DMS 273 (cell line): ENCODE results near the gene RPL37.
"Not testable (repeated sequence)": the region's sequence is repeated elsewhere in the genome, so short reads cannot be mapped to it uniquely, and the experiment has no call there.

Source experiments
- DNase-seq: peaks from one replicate; lab custom pipeline; 2025; ENCODE audit not compliant: unreplicated experiment; lab: John Stamatoyannopoulos, UW

Gene RPL37

DNA sequence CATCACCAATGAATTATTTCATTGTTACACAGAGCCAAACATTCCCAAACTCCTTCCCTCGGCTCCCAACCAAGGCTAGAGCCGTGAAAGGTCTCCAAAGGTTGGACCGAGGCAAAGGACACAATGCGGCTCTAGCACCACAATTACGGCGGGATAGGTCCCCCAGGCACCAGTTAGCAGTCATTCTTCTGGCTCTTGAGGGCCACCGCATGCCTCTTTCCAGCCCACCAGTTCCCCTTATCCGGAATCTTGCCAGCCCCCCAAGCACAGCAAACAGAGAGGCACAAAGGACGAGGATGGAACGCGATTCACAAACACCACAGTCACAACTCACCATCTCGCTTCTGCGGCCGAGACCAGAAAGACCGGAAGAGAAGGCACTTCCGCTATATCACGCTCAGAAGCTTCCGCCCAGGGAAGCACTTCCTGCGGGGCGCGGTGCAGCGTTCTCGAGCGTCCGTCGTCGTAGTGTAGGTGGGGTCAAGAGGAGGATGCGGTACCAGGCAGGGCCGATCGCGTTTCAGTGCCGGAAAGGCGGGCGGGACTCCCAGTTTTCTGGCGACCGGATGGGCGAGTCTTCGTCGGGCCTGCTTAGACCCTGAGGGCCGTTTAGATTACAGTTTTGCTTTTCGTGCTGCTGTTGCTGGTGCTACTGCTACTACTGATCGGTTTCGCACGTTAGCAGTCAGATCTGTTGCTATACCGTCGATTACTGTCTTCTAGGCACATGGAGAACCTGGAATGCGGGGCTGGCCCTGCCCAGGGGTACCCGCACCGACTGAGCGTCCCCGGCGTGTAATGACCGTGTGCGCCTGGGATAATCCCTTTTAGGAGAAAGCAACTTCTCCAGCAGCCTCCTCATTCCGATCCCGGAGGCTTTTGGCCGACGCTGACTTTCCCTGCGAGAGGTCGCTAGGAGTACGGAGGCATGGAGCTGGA lies at the start of gene RPL37:
Gene RPL37, minus strand, starts transcription at position 374 of the 939 bp plus-strand sequence. Its CDS starts 37 bp downstream, at position 337.
- peak; percentile 99 for DNase-seq

GRCh38 chr5:40883051-40883450 lies 48.0 kb upstream of the RPL37 start:
- not testable (repeated sequence) for DNase-seq

GRCh38 chr5:40882291-40882690 lies 47.3 kb upstream of the RPL37 start:
- DNase-seq = no peak

- peak; percentile 41 for DNase-seq
Measured at GRCh38 chr5:40879163-40879942, 44.3 kb upstream of the RPL37 start.

GRCh38 chr5:40877371-40877988 lies 42.5 kb upstream of the RPL37 start:
- no peak for DNase-seq

- DNase-seq = no peak
Measured at GRCh38 chr5:40875958-40876357, 40.9 kb upstream of the RPL37 start.

GRCh38 chr5:40873286-40873880 lies 38.4 kb upstream of the RPL37 start:
- DNase-seq = no peak

GRCh38 chr5:40872253-40872652 lies 37.2 kb upstream of the RPL37 start:
- not testable (repeated sequence) for DNase-seq

DNA sequence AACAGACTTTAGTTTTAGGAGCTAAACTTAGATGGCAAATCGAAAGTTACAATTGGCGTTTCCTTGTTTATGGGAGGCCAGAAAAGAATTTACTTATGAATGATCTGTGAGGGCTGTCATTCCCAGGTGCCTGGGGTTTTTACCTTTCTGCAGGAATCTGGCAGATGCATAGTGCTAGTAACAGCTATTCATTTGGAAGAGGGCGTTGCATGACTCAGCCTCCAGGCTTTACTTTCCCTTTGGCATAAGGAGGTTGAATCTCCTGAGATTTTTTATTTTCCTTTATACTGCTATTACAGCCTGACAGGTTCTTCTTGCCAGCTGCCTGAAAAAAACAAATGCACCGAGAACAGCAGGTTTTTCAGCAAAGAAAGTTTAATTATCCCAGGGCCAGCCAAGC lies 36.2 kb upstream of the RPL37 start:
- peak; percentile 6 for DNase-seq

DNA sequence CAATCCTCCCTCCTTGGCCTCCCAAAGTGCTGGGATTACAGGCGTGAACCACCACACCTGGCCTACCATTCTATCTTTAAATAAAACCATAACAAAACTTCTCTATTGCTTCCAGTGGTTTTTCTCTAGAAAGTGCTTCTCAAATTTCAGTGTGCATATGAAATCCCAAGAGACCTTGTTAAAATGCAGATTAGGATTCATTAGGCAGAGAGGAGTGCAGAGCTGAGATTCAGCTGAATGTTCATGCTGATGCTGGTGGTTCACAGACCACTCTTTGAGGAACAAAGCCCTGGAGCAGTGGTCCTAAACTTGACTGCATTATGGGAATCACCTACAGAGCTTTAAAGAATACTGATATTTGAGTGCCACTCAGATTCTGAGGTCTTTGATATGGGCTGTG lies 34.4 kb upstream of the RPL37 start:
- peak; percentile 41 for DNase-seq

DNA sequence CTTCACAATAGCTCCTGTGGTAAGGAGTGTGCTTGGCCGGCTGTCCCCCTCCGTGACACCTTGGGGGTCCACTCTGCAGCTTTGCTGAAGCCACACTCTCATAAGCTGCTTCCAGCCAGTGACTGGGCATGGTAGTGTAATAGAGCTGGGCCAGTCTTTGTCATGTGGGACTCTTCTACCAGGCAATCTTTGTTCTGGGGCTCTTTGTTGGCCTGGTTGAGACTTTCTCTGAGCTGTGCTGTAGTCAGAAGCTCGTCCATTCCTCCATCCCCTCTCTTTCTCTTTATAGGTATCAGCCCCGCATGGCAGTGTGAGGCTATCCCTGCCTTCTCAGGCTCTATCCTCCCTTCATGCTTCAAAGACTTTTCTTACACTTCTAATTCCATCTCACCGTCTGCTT lies 31.8 kb upstream of the RPL37 start:
- DNase-seq = no peak

DNA sequence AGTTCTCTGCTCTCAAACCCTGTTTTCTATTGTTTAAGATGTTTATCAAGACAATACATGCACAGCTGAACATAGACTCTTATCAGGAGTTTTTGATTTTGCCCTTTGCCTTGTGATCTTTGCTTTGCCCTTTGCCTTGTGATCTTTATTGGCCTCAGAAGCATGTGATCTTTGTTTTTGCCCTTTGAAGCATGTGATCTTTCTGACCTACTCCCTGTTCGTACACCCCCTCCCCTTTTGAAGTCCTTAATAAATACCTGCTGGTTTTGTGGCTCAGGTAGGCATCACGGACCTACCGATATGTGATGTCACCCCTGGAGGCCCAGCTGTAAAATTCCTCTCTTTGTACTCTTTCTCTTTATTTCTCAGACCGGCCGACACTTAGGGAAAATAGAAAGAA lies 30.0 kb upstream of the RPL37 start:
- not testable (repeated sequence) for DNase-seq

DNA sequence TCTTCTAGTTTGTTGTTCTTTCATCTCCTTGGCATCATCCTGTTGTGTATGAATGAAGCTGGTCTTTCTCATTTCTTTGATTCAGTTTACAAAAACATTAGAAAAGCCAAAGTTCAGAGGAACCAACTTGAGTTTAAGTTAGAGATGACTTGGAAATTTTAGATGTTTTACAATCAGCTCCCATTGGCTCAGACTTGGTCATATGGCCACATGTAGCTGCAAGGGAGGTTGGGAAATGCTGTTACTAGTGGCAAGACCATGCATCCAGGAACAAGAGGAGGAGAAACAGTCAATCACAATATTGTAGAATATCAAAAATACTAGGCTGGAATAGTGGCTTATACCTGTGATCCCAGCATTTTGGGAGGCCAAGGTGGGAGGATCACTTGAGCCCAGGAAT lies 25.7 kb upstream of the RPL37 start:
- no peak for DNase-seq

DNA sequence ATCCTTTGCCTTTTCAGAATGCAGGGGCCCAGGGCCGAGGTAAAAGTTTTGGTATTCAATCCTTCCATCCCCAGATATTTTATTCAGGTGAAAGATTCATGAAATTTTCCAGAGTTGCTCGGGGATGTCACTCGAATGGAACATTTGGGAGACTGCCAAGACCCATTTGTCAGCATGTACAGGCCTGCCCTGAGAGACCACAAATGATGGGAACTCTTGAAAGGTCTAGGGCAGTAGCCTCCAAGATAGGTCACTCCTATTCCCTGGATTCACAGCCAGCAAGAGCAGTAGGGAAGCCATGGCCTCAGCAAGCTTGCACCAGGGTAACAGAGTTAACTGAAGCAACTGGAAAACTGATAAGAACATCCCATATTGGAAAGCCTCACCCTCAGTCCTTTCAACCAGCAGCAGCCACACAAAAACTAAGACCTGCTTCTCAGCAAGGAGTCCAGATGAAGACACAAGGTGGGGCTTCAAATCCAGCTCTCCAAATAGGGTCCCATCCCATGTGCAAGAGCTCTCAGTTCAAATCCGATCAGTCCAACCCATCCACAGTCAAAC lies 18.7 kb upstream of the RPL37 start:
- peak; percentile 22 for DNase-seq

DNA sequence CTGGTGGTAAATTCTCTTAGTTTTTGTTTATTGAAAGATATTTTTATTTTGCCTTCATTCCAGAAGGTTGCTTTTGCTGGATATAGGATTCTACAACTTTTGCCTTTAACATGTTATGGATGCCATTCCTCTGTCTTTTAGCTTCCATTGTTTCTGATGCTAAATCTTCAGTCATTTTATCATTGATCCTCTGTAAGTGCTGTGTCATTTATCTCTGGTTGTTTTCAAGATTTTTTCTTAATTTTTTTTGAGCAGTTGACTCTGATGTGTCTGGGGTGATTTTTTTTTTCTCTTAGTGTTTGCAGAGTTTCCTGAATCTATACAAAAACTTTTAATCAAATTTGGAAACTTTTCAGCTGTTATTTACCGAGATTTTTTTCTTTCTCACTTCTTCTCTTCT lies 12.5 kb upstream of the RPL37 start:
- no peak for DNase-seq

DNA sequence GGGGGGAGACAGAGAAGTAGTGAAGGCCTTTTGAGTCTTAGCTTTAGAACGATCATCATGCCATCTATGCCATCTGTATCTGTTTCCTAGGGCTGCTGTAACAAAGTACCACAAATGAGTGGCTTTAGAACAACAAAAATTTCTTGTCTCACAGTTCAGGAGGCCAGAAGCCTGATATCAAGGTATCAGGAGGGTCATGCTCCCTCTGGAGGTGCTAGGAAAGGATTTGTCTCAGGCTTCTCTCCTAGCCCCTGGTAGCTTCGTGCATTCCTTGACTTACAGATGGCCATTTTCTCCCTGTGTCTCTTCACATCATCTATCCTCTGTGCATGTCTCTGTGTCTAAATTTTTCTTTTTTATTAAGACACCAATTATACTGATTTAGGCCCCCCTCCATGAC lies 11.3 kb upstream of the RPL37 start:
- no peak for DNase-seq

- no peak for DNase-seq
Measured at GRCh38 chr5:40844565-40844964, 9.5 kb upstream of the RPL37 start.

DNA sequence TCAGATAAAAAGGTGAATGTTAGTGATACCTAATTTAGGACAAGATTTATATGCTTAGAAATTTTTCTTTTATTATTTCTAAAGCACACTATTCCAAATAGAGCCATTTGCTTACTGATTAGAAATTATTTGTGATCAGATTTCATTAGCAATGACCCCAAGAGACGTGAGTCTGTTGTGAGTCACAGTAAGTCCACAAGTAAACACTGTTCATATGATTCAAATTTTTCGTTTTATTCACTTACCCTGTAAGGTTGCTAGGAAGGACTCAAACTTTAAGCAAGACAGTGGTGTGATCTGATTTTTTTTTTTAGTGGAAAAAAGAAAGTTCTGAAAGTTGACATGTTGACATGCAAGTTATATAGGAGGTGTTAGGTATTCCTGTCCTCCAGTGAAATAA lies 7.3 kb upstream of the RPL37 start:
- DNase-seq = no peak

GRCh38 chr5:40841068-40841805 lies 6.2 kb upstream of the RPL37 start, which contains the start of gene CARD6:
Gene CARD6 (plus strand): TSS chr5:40841367. CDS start chr5:40841383, 16 bp downstream.
- DNase-seq = no peak

DNA sequence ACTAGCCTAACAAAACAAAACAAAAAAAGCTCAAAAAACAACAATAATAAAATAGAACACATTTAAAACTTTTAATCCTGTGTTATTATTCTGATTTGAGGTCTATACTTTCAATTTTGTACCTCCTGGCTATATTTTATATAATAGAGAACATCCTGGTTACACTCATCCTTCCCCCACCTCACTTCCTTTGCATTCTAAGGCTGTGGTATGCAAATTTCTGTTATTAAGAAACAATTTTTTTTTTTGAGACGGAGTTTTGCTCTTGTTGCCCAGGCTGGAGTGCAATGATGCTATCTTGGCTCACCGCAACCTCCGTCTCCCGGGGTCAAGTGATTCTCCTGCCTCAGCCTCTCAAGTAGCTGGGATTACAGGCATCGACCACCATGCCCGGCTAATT lies 3.1 kb upstream of the RPL37 start:
- no peak for DNase-seq
